NCI-H2227 (cell line): Measurements from ENCODE around the gene AIF1L.
"Not testable (repeated sequence)": the region's sequence is repeated elsewhere in the genome, so short reads cannot be mapped to it uniquely, and the experiment has no call there.

Experiments used
- DNase-seq: peaks from one replicate; lab custom pipeline; 2025; ENCODE audit not compliant: unreplicated experiment; lab: John Stamatoyannopoulos, UW

Gene AIF1L

DNA sequence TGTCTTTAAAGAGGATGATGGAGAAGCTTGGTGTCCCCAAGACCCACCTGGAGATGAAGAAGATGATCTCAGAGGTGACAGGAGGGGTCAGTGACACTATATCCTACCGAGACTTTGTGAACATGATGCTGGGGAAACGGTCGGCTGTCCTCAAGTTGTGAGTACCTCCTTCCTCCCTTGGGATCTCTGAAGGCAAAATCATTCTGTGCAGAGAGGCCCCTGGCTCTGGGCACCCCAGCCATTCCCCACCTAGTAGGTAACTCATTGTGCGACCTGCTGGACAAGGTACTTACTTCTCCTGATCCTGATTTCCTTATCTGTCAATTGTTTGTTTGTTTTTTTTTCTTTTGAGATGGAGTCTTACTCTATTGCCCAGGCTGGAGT, 21.4 kb downstream of the AIF1L start:
- no peak for DNase-seq

DNA sequence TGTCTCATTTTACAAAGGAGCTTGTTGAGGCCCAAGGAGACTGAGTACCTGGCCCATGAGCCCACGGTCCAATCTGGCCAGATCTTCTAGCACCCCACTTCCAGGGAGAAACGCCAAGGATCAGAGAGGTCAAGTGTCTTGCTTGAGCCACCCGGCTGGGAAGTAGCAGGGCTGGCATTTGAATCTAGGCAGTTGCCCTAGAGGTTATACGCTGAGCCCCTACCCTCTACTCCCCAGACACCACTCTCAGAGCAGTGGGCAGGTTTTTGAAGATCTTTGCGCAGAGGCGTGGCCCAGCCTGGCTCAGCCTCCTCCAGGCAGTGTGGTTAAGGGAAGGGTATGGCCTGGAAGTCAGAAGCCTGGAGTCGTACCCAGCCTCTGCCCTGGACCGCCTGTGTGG, 23.3 kb downstream of the AIF1L start:
- no peak for DNase-seq

DNA sequence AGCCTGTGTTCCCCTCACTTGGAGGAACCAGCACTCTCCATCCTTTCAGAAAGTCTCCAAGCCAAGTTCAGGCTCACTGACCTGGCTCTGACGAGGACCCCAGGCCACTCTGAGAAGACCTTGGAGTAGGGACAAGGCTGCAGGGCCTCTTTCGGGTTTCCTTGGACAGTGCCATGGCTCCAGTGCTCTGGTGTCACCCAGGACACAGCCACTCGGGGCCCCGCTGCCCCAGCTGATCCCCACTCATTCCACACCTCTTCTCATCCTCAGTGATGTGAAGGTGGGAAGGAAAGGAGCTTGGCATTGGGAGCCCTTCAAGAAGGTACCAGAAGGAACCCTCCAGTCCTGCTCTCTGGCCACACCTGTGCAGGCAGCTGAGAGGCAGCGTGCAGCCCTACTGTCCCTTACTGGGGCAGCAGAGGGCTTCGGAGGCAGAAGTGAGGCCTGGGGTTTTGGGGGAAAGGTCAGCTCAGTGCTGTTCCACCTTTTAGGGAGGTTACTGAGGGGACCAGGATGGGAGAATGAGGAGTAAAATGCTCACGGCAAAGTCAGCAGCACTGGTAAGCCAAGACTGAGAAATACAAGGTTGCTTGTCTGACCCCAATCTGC, 24.4 kb downstream of the AIF1L start:
- DNase-seq = no peak

DNA sequence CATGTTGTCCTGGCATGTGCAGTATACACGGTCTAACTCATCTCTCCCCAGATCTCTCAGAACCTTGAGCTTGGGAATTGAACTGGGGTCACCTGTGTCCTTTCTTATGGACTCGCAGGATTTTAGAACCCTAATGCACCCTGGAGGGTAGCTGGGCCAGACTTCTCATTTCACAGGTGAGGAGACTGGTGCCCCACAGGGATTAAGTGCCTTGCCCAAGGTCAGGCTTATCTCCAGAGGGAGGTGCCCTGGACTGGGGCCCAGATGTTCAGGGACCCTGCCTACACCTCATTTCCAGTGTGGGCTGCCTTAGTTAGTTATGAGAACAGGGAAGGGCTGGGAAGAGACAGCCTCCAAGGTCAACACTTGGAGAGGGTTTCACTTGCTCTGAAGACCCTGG, 25.0 kb downstream of the AIF1L start:
- DNase-seq = no peak

DNA sequence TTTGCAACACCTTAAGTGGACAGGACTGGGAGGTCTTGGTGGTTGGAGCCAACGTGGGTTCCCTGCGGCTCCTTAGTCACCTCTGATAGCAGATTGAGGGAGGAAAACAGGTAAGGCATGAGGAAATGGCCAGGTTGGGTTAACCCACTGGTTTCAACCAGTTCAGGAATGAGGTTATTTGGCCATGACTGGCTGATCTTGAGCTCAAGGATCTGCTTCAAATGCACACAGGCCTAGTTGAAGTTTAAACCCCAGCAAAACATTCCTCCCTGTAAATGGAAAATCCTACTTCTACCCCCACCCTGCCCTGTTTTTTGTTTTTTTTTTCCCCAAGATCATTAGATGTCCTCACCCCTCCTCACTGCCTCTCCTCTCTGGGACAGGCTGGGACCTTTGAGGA, 25.8 kb downstream of the AIF1L start:
- DNase-seq = no peak

DNA sequence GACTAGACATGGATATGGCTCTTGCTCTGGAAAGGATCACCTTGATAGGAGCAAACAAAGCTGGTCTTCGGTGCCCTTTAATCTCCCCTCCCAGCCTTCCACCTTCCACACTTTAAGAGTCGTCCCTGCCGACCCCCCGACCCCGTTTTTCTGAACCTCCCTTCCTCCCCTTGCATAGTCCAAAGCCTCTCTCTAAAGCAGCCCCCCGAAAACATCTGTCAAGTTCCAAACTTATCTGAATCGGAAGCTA, 28.6 kb downstream of the AIF1L start:
- DNase-seq = no peak

DNA sequence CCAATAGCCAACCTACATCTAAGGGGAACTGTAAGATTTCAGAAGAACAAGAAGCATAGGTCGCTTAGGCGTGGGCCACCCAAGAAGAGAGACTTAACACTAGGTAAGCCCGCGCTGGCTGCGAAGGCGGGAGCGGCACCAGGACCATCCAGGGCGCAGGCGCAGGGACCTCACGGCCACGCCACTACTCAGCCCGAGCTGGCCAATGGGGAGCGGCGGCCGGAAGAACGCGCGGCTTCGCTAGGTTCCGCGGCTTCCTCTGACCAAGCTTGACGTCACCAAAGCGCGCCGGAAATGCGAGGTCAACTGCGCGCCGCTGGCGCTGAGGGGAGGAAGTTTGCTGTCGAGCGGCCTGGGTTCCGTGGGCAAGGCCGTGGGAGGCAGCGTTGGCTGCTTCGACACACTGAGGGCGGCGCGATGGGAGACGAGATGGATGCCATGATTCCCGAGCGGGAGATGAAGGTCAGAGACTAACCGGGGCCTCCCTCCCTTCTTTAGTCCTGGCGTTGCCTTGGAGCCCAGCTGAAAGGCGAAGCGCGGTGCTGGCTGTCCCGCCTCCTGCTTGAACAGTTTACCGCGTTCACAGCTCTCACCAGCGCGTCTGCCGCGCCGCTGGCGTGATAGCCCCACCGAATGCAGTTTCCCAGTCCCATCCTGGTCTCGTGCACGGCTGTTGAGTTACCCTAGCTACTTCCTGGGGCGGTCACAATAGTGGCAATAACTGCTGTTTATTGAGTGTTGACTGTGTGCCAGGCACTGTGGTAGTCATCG, 29.1 kb downstream of the AIF1L start, which contains the start of gene NUP214:
NUP214 (plus strand) TSS at position 299 of the 771 bp plus-strand sequence; CDS start at position 418, 119 bp downstream.
- peak; percentile 98 for DNase-seq

DNA sequence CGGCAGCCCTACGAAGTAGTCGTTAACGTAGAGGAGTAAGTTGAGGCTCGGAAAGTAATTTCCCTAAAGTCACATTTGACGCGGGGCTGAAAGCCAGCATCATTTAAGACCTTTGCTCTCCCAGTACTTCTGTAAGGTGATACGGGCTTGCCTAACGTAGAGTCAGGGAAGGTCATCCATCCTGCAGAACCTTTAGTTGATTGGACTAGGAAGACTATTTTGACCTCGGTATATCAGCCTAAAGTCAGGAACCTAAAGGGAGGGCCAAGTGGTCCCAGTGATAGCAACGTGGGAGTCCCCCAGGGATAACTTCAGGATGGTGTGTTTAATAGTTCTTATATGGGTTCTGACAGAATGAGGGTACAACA, 29.7 kb downstream of the AIF1L start:
- DNase-seq = no peak

DNA sequence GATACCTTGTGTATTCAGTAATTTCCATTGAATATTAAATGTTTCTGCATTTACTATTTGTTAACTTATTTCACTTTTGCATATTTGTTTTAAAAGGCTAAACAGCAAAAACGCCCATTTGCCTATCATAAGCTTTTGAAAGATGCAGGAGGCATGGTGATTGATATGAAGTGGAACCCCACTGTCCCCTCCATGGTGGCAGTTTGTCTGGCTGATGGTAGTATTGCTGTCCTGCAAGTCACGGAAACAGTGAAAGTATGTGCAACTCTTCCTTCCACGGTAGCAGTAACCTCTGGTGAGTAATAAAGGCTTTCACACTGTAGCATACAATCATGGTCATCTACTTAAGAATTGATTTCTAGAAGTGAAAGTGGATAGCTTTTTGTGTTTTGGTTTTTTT, 32.9 kb downstream of the AIF1L start:
- no peak for DNase-seq

DNA sequence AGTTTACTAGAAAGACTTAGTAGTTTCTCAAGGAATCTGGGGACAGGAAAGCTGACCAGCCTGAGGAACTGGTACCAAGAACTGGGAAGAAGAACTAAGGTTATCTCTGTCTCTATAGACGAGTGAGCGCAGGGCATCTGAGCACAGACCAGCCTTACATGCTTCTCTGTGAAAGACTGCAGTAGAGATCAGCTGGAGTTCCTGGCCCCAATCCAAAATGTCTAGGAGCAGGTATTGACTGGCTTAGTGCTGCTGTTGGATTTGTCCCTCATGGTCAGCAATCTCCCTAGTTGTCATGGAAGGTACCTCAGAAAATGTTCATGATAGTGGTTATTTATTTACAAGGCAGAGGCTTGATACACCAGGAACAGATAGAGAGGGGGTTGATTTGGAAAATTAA, 42.3 kb downstream of the AIF1L start:
- no peak for DNase-seq

DNA sequence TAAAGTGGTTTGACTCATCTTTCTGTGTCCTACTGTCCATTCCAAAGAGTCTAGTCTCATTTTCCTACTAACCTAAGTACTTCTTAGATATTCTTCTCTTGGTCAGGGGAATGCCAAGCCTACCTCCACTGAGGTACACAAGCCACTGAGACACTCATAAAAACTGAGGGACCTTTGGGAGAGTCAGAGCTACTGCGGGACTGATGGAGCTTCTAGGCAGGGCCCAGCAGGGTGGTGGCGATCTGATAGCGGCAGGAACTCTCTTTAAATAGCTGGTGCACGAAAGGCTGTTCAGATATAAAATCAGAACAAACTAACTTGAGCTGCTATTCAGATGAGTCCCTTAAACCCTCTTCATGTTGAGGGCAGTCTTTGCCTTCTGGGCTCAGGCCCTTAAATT, 43.8 kb downstream of the AIF1L start:
- no peak for DNase-seq

DNA sequence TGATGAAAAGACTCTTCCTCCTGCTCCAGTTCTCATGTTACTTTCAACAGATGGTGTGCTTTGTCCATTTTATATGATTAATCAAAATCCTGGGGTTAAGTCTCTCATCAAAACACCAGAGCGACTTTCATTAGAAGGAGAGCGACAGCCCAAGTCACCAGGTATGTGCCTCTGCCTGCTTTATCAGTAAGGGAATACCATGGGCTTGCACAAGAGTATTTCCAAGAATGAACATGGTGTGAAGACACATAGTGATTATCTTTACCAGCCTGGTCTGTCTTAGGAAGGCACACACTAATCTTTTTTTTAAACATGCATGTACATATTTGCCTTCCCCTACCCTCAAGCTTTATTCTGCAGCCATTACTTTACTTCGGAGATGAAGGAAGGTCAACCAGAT, 44.2 kb downstream of the AIF1L start:
- DNase-seq = no peak

DNA sequence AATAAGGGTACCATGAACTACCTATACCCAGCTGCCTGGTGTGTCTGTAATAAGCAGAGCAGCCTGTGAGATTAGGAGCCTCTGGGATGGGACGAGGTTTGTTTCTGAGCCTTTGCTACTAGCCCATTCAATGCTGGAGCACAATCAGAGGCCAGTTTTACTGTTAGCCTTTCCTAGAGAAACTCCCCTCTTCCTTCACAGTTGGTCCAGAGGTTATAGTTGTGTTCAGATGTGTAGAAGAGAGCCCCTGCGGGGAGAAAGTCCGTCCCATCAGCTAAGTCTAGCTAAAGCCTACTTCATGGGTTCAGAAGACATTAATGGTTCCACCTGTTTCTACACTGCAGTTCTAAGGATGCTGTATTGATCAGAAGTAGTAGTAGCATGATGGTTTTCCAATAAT, 45.8 kb downstream of the AIF1L start:
- DNase-seq = no peak

DNA sequence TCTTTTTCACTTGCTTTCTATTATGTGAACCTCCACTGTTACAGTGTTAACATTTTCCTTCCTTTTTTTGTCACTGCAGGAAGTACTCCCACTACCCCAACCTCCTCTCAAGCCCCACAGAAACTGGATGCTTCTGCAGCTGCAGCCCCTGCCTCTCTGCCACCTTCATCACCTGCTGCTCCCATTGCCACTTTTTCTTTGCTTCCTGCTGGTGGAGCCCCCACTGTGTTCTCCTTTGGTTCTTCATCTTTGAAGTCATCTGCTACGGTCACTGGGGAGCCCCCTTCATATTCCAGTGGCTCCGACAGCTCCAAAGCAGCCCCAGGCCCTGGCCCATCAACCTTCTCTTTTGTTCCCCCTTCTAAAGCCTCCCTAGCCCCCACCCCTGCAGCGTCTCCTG, 47.9 kb downstream of the AIF1L start:
- DNase-seq = no peak

DNA sequence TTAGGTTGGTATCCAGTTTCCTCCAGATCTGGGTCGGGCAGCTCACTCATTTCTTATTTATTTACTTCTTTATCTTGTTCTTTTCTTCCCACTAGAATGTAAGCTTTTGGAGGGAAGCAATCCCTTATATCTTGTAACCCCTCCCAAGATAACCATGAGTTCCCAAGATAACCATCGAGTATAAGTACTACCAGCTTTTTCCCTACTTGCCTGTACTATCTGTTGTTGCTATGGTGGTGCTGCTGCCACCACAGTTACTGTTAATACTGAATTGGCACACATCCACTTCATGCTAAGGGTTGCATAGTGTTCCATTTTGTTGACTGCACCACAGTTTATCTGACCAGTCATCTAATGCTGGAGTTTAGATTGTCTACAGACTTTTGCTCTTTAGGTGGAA, 48.9 kb downstream of the AIF1L start:
- no peak for DNase-seq

DNA sequence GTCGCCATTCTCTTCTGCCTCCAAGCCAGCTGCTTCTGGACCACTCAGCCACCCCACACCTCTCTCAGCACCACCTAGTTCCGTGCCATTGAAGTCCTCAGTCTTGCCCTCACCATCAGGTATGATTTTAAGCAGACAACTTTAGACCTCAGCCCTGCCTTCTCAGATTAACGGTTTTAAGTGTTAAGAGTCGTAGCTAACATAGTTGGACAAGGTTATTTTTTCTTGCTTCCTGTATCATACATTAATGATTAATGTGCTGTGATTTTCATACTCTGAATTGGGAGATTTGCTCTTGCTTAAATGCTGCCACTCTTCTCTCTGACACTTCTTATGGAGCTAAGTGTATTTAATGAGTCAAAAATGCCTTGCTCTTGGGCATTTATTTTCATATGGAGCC, 49.9 kb downstream of the AIF1L start:
- DNase-seq = no peak

DNA sequence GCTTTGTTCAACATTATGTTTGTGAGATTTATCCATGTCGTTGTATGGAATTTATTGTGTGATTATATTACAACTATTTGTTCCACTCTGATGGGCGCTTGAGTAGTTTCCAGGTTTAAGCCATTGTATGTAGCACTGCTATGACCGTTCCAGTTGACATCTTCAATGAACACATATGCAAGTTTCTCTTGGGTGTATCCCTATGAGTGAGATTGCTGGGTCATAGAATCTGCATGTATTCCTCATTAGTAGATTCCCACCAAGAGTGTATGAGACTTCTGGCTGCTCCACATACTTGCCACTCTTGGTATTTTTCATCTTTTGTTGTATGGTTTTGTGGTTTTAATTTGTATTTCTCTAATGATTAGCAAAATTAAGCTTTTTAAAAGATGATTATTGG, 51.9 kb downstream of the AIF1L start:
- DNase-seq = no peak

DNA sequence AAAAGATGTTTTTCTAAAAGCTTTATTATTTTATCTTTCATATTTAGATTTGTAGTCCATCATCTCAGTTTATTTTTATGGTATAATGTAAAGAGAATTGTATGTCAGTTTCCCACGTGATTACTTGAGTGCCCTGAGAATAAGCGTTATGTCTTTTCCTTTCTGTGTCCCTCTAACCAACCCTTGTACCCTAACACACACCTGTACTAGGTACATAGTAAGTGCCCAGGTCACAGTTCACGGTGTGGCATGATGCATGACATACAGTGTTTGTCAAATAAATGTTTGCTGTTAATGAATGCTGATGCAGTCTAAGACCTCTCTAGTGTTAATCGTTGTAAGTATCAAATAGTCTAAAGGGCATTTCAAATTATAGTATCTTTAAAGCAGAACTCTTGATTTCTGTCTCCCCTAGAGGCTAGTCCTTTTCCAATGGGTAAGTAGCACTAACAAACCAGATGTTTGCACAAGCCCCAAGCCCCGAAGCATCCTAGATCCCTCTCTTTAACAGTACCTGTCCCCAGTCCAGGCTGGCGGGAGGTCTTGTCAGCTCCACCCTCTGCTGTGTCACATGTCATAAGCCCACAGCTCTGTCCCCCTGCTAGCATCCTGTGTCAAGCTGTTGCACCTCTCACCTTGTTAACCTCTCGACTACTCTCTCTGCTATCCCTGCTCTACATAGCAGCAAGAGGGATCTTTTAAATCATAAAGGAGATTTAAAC, 52.8 kb downstream of the AIF1L start:
- DNase-seq = no peak

DNA sequence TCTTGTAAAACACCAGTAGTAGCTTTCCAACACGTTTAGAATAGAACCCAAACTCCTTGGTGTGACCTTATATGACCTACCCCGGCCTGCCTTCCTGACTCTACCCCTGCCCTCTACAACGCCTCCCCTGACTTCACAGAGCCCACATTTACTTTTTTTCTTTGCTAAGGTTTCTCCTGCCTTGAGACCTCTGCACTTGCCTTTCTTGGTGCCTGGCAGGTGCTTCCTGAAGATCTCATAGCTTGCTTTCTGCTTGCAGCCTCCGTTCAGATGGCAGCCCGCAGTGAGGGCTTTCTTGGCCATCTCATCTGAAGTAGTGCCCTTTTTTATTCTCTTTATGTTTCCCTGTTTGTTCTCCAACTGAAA, 53.3 kb downstream of the AIF1L start:
- DNase-seq = no peak

DNA sequence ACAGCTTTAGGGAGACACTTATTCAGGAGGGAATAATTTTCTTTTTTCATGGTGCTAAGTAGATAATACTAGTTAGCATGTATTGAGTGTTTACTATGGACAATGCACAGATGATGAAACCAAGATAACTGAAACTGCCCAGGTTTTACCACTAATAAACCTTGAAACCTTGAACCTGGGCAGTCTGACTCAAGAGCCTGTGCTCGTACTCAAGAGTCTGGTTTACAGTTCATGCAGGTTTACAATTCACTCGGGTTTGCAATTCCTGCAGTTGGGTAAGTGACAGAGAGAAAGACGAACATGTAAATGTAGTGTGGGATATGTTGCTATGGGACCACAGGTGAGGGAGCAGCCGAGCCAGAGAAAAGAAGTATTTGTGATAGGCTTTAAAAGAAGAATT, 57.3 kb downstream of the AIF1L start:
- DNase-seq = no peak

DNA sequence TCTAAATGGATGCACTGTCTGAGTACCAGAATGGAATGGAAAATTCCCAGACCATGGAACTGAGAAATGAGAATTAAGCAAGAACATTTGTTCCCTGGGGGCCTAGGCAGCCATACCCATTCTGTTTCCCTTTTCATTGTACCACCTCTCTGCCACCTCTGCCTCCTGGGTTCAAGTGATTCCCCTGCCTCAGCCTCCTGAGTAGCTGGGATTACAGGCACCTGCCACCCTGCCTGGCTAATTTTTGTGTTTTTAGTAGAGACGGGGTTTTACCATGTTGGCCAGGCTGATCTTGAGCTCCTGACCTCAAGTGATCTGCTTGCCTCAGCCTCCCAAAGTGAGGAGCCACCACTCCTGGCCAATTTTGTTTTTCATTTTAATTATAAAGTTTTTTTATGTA, 62.3 kb downstream of the AIF1L start:
- DNase-seq = not testable (repeated sequence)

DNA sequence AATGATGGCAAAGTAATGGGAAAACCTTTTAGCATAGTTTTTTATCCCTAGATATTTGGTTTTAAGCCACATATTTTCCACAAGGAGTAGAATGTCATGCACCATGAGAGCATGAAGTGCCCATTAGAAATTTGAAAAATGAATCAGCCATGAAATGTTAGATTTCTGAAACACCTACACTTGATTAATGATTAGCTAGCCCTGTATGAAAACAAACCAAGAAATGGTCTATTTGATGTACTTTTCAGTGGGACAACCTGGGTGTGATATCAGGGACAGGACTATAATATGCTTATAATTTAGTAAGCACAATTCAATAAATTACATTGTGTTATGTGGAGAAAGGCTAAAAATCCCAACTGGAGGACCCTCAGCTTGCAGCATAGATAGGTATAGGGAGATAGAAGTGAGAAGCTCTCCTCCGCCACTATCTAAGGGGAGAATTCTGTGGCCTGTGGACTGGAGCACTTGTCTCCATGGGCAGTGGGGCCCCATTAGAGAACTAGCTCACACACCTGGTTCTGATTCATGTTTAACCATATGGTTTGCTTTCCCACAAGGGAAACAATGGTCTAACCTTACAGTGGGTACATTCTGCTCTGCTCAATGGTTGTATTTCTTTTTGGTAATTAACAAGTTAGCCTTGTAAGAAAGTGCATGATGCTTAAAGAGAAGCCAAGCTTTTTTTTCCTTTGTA, 64.2 kb downstream of the AIF1L start:
- DNase-seq = no peak
